ENCODE results near the gene JUND.

GRCh38 chr19:18313398-18313797, 32.0 kb upstream of the JUND start:
- no peak for TF ChIP-seq POLR2A (IDR thresholded peaks at IDR 0.05; ENCODE audit: low read depth, low read length)
- no peak for TF ChIP-seq TAF1 (IDR thresholded peaks at IDR 0.05; ENCODE audit: borderline replicate concordance, low read depth, low read length)

All from GM12892 (cell line).